Parathyroid adenoma (tissue), 2 donors: Measurements from ENCODE around the gene MMP17.
"Not testable (repeated sequence)": the region's sequence is repeated elsewhere in the genome, so short reads cannot be mapped to it uniquely, and the experiment has no call there.

Source experiments
- H2AFZ ChIP-seq: fragments of 300-600 bp; sonication (generic); one replicate; pipeline ENCODE4 v1.7.0; 2017; ENCODE audit warnings: antibody characterized with exemption, mild to moderate bottlenecking
- H3K27ac ChIP-seq: fragments of 300-600 bp; sonication (generic); one replicate; pipeline ENCODE4 v1.7.0; 2017
- H3K27me3 ChIP-seq: fragments of 300-600 bp; sonication (generic); one replicate; pipeline ENCODE4 v1.7.0; 2017; ENCODE audit warnings: low read length; ENCODE audit not compliant: control insufficient read depth, insufficient read depth
- H3K36me3 ChIP-seq: fragments of 300-600 bp; sonication (generic); one replicate; pipeline ENCODE4 v1.7.0; 2017; ENCODE audit warnings: low read length; ENCODE audit not compliant: control insufficient read depth, insufficient read depth
- H3K4me1 ChIP-seq: fragments of 300-600 bp; sonication (generic); one replicate; pipeline ENCODE4 v1.7.0; 2017; ENCODE audit warnings: control low read depth
- H3K4me2 ChIP-seq: fragments of 300-600 bp; sonication (generic); one replicate; pipeline ENCODE4 v1.7.0; 2017; ENCODE audit warnings: low read length
- H3K4me3 ChIP-seq: fragments of 300-600 bp; sonication (generic); one replicate; pipeline ENCODE4 v1.7.0; 2017; ENCODE audit warnings: low read depth, low read length
- H3K79me2 ChIP-seq: fragments of 300-600 bp; sonication (generic); one replicate; pipeline ENCODE4 v1.7.0; 2017; ENCODE audit warnings: control low read depth
- H3K9ac ChIP-seq: fragments of 300-600 bp; sonication (generic); one replicate; pipeline ENCODE4 v1.7.0; 2017; ENCODE audit warnings: mild to moderate bottlenecking
- H3K9me3 ChIP-seq: fragments of 300-600 bp; sonication (generic); one replicate; pipeline ENCODE4 v1.7.0; 2017; ENCODE audit warnings: low read length; ENCODE audit not compliant: control insufficient read depth
- CTCF ChIP-seq: fragments of 300-600 bp; sonication (generic); IDR thresholded peaks from one replicate; pipeline ENCODE4 v1.7.0; 2017; ENCODE audit warnings: antibody characterized with exemption, mild to moderate bottlenecking
- donor health status: primary hyperparathyroidism.

Gene MMP17

GRCh38 chr12:131873293-131873692, 45.1 kb downstream of the MMP17 start:
- no peak for TF ChIP-seq CTCF
- Histone ChIP-seq H3K4me3 (no peak overlapping the region), H2AFZ (no peak overlapping the region), H3K27ac (no peak overlapping the region), H3K27me3 (no peaks in the 10 kb centered on the region), H3K9ac (no peak overlapping the region), H3K4me2 (no peak overlapping the region), H3K36me3 (no peaks in the 10 kb centered on the region), H3K79me2 (no peaks in the 10 kb centered on the region), H3K9me3 (no peaks in the 10 kb centered on the region), H3K4me1 (no peaks in the 10 kb centered on the region)

GRCh38 chr12:131874972-131875371, 46.8 kb downstream of the MMP17 start:
- H3K4me3 ChIP-seq, H3K9me3 ChIP-seq, H3K4me2 ChIP-seq, H2AFZ ChIP-seq, H3K79me2 ChIP-seq, H3K27ac ChIP-seq, H3K9ac ChIP-seq, H3K36me3 ChIP-seq, H3K27me3 ChIP-seq, H3K4me1 ChIP-seq: not testable (repeated sequence)

- H3K27ac ChIP-seq, H3K4me3 ChIP-seq, H3K27me3 ChIP-seq, H3K4me2 ChIP-seq, H3K9ac ChIP-seq, H3K4me1 ChIP-seq, H3K36me3 ChIP-seq, H3K79me2 ChIP-seq, H2AFZ ChIP-seq, H3K9me3 ChIP-seq: not testable (repeated sequence)
Observed at GRCh38 chr12:131877216-131877615, 49.0 kb downstream of the MMP17 start.

GRCh38 chr12:131878436-131878835, 50.2 kb downstream of the MMP17 start:
- H2AFZ ChIP-seq, H3K9ac ChIP-seq, H3K9me3 ChIP-seq, H3K36me3 ChIP-seq, H3K27ac ChIP-seq, H3K4me3 ChIP-seq, H3K79me2 ChIP-seq, H3K27me3 ChIP-seq, H3K4me1 ChIP-seq, H3K4me2 ChIP-seq: not testable (repeated sequence)

- Histone ChIP-seq H3K27ac (no peak overlapping the region), H3K4me1 (no peaks in the 10 kb centered on the region), H3K79me2 (no peaks in the 10 kb centered on the region), H3K9me3 (no peaks in the 10 kb centered on the region), H3K4me2 (no peak overlapping the region), H3K9ac (no peak overlapping the region), H3K36me3 (no peaks in the 10 kb centered on the region), H3K27me3 (no peaks in the 10 kb centered on the region), H2AFZ (no peak overlapping the region), H3K4me3 (no peak overlapping the region)
- TF ChIP-seq CTCF: no peak
Observed at GRCh38 chr12:131882804-131883520, 54.8 kb downstream of the MMP17 start.

GRCh38 chr12:131883521-131883900, 55.3 kb downstream of the MMP17 start:
- Histone ChIP-seq H3K79me2 (no peaks in the 10 kb centered on the region), H3K4me1 (no peaks in the 10 kb centered on the region), H3K36me3 (no peaks in the 10 kb centered on the region), H3K4me2 (no peak overlapping the region), H2AFZ (no peak overlapping the region), H3K27me3 (no peaks in the 10 kb centered on the region), H3K9me3 (no peaks in the 10 kb centered on the region), H3K4me3 (no peak overlapping the region), H3K9ac (no peak overlapping the region), H3K27ac (no peak overlapping the region)
- no peak for TF ChIP-seq CTCF

- H3K4me2 ChIP-seq, H3K9me3 ChIP-seq, H3K4me1 ChIP-seq, H3K9ac ChIP-seq, H3K36me3 ChIP-seq, H3K79me2 ChIP-seq, H3K27ac ChIP-seq, H2AFZ ChIP-seq, H3K27me3 ChIP-seq, H3K4me3 ChIP-seq: not testable (repeated sequence)
Observed at GRCh38 chr12:131885076-131885475, 56.9 kb downstream of the MMP17 start.
